GM19468 (cell line): Measurements from ENCODE around the gene ZDHHC11.
"Not testable (repeated sequence)": the region's sequence is repeated elsewhere in the genome, so short reads cannot be mapped to it uniquely, and the experiment has no call there.

Experiments used
- ATAC-seq: cut with Tn5 transposase; IDR thresholded peaks from one replicate; pipeline ENCODE4 v1.9.1; 2021; ENCODE audit warnings: mild to moderate bottlenecking, moderate library complexity, moderate number of reproducible peaks; ENCODE audit not compliant: unreplicated experiment; ENCODE audit errors: extremely low read depth

ZDHHC11 gene

DNA sequence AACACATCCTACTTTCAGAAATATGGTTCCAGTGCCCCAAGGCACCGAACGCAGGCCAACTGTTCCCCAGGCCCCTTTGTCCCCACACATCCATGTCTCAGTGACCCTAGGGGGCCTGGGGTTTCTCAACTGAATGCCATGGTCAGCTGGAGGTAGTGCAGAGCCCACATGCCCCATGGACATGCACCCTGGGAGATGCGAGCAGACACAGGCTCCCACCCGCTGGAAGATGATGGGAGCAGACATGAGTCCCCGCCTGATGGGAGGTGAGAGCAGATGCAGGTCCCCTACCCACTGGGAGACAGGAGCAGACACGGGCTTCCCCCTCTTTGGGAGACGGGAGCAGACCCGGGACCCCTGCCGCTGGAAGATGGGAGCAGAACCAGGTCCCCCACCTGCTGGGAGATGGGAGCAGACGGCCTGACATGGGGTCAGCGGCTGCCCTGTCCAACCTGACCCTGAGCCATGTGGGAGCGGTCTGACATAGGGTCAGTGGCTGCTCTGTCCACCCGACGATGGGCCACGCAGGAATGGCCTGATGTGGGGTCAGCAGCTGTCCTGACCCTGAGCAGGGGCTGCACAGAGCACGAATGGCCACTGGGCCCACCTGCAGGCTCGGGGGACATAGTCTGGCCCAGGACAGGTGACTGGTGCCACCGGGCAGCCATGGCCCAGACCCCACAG is 84.7 kb downstream of the ZDHHC11 start:
- no peak for ATAC-seq

DNA sequence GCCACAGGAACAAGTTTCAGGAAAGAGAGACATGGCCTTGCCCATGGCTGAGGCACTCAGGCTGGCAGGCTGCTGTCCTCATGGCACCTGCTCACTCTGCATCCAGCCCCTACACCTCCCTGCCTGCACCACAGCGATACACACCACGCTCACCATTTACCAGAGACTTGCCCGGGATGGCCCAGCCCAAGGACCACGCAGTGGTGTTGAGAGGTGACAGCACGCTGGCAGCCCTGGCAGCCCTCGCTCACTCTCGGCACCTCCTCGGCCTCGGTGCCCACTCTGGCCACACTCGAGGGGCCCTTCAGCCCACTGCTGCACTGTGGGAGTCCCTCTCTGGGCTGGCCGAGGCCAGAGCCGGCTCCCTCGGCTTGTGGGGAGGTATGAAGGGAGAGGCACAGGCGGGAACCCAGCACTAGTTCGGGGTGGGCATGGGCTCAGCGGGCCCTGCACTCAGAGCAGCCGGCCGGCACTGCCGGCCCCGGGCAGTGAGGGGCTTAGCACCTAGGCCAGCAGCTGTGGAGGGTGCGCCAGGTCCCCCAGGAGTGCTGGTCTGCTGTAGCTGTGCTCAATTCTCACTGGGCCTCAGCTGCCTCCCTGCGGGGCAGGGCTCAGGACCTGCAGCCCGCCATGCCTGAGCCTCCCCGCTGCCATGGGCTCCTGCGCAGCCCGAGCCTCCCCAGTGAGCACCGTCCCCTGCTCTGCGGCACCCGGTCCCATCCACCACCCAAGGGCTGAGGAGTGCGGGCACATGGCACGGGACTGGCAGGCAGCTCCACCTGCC is 86.6 kb downstream of the ZDHHC11 start:
- ATAC-seq: no peak

DNA sequence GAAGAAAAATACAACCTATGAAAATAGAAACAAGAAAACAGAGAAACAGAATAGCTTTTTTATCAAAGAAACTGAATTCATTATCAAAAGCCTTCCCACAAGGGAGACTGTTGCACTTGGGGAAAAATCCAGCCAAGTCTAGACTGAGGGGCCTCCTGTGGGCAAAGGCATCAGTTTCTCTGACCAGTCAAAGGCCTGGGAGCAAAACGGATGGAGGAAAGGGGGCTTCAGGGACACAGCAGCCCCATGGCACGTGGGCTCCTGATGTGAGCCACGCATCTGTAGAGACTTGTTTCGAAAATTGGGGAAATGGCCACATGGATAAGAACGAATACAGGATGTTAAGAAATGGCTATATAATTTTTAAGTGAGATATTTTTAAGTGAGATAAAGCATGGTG is 87.4 kb downstream of the ZDHHC11 start:
- ATAC-seq: no peak

DNA sequence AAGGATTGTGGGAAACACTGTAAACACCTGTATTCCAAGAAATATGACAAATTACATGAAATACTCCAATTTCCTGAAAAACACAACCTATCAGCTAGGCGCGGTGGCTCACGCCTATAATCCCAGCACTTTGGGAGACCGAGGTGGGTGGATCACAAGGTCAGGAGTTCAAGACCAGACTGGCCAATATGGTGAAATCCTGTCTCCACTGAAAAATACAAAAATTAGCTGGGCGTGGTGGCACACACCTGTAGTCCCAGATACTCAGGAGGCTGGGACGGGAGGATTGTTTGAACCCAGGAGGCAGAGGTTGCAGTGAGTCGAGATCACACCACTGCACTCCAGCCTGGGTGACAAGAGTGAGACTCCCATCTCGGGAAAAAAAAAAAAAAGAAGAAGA is 87.8 kb downstream of the ZDHHC11 start:
- ATAC-seq: not testable (repeated sequence)

DNA sequence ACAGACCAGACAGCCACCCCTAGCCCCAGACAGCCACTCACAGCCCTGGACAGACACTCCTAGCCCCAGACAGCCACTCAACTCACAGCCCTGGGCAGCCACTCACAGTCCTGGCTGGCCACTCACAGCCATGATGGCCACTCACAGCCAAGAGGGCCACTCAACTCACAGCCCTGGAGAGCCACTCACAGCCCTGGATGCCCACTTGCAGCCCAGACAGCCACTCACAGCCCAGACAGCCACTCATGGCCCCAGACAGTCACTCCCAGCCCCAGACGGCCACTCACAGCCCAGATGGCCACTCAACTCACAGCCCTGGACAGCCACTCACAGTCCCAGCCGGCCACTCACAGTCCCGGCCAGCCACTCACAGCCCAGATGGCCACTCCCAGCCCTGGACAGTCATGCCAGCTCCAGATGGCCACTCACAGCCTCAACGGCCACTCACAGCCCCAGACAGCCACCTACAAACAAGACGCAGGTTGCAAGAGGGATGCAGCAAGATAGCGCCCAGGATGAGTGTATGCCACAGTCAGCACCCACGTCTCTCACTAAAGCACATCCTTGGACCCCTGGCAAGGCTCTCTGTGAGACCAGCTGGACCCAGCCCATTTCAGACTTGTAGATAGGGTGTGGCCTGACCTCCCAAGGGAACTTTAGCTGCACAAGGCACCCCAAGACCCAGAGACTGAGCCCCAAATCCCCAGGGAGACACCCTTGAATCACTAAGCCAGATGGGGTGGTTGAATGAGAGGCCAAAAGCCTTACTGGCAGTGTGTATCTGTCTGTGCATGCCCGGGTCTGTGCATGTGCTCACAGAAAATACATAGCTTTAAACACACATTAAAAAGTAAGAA is 88.7 kb downstream of the ZDHHC11 start:
- ATAC-seq: no peak

DNA sequence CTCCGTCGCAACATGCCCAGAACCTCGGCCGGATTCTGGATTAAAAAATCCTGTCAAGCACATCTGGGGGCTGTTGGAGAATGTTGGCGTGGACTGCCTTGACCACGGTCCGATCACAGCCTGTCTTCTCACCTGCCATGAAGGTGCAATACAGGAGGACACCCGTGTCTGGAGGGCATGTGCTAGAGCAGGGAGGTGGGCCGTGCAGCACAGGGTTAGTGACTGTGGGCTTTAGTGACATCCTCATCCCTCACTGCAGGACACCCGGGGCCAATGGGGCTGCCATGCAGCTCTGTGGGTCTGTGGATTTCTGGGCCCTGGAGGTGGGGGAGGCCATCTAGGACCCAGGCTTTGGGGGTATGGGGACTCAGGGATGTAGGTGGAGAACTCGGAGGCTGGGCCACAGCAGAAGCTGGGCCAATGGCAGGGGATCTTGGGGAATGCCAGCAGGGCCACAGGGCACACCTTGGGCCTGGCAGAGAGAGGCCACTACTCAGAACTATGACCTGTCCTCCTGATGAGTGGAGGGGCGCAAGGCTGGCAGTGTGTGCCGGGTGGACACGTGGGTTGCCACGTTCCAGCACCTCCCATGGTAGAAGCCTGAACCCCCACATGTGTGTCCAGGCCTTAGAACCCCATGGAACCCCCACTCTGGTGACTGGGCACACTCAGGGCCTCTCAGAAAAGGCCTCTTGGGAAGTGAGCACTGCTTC is 89.6 kb downstream of the ZDHHC11 start:
- no peak for ATAC-seq

DNA sequence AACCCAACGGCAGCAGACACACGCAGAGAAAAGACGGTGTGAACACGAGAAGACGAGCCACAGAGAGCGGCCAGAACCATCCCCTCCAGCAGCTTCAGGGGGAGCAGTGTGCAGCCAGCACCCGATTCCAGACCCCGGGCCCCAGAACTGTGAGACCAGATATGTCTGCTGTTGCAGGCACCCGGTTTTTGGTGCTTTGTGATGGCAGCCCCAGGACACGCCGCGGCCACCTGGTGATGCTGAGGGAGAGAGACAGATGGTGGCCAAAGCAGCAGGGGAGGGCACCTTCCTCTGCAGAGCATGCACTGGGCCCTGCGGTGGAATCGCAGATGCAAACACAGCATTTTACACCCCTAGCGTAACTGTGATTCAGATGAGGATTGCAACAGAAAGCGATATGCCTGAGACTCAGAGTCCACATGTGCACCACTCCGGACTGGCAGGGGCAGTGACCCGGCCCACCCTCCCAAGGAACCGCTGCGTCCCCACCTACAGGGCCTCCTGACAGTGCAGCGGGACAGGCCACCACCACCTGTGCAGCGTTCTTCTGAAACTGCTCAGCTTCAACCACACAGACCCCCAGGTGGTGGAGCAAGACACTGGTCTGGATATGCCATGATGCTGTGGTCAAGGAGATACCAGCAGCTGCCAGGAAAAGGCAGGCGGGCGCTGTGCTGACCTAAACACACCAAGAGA is 90.3 kb downstream of the ZDHHC11 start:
- no peak for ATAC-seq

DNA sequence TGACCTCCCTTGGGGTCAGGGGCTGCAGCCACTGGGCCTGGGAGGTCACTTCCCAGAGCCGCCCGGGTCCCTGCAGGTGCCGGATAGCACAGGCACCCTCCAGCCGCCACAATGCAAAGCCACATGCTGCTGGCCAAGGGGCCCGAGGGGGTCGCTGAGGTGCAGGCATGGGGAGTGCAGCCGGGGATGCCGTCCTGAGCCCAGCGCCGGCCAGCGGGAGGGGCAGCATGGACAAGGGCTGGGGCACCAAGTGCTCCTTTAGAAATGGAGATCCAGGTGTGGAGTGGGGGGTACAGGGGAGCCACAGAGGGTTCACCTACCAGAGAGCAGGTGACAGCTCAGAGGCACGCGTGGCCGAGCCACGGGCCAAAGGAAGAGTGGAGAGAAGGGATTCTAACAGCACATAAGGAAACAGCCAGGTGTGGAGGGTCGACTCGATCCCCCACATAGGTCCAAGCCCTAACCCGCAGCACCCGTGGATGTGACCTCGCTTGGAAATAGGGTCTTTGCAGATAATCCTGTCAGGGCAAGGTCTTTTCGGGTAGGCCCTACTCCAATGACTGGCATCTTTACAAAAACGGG is 90.9 kb downstream of the ZDHHC11 start:
- ATAC-seq: no peak

DNA sequence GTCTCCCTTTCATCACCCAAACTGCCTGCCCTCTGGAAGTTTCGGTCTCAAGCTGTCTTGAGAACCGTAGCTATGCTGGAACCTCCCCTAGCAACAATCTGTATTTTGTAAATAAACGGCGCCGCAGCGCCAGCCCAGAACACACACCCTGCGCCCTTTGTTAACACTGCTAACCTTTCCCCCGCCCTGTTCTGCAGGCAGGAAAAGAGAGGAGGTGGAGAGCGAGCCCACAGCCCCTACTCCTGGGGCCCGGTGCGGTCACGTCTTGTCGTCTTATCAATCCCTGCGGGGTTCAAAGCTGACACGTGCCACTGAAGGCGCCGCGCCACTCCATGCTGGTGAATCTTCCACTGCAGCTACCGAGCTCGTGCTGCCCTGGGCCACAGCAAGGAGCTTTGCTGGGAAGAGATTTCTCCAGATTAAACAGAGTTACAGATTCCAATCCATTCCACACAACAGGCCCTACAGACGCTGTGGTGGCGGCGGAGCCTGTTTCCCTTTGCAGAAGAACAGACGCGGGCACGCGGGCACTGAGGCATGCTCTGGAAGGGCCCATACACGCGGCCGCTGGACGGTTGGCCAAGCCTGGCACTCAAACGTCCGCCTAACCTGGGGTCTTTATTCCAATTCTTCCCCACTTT is 91.6 kb downstream of the ZDHHC11 start:
- ATAC-seq: no peak

DNA sequence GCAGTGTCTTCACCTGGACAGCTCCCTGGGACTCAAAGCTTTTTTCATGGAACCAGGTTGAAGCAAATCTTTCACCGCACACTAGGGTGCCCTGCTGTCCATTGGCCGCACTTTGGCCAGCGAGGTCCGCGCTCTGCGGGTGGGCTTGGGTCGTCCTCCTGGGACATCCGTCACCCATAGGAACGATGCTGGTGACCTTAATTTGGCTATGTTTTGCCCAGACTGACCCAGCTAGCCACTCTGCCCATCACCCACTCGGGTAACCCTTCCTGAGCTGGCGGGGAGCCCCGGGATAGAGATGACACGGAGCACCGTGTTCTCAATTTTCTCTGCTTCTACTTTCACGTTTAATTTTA is 92.1 kb downstream of the ZDHHC11 start:
- ATAC-seq: no peak

DNA sequence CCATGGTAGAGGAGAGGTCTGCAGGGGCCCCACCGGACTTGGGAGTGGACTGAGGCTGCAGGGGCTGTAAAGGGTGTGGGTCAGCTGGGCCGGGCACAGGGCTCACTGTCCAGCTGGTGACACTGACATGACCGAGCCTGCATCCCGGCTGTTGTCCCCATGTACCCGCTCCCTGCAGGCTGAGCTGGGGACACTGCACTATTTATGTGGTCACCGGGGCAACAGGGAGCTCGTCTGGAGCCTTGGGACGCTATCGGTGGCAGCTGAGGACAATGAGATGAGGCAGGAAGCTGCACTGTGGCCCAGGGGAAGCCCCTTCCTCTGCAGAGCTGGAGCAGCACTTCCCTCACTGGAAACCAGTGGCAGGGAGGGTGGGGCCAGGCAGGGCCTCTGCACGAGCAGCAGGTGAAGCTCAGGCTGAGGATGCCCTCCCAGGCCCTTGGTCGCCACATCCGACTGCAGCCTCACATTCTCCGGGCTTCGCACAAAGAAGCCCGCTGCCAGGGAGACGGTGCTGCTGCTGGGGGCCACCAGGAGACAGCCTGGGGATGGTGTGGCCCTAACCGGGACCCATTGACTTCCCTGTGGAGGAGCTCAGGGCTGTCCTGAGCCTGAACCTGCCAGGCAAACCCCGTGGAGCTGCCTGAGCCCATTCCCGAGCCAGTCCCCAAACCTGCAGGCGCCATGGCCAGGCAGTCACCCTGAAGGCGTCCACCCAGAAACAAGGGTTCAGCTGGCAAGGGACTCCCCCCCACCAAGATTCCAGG is 92.7 kb downstream of the ZDHHC11 start:
- no peak for ATAC-seq

DNA sequence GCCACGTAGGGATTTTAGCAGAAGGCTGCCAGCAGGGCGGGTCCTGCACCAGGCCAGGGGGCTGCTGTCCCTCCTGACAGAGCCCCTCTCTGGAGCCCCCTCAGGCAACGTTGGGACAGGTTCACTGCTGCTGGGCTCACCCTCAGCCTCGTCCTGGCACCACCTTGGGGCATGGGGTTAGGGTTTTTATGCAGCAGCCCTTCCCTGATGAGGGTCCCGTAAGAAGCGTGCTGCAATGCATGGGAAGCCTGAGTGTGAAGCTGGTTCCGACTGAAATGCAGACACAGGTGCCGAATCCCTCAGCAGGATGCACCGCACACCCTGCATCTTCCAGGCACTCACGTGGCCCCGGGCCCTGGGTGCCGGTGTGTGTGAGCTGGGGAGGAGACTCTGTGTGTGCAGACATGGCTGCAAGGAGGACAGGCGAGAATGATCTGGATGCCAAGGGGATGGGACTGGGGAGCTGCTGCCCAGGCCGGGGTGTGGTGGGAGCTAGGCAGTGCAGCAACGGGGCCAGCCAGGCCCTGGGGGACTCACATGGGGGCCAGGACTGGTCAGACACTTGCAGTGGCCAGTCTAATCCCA is 93.3 kb downstream of the ZDHHC11 start:
- no peak for ATAC-seq

DNA sequence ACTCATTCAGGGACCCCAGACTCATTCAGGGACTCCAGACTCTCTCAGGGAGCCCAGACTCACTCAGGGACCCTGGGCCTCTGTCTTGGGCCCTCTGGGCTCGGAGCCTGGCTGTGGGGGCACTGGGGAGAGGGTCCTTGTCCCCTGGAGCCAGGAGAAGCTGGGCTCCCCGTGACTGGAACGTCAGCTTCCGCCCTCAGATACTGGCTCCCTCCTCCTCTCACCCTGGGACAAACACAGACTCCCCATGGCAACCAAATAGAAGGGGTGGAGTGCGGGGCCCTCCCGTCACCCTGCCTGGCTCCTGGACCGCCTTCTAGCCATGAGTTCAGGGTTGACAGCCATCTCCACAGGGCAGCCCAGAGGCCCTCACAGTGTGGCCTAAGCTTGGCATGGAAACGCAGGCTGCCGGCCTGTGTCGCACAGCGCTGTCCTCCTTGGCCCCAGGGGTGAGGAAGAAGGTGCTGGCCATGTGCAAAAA is 93.9 kb downstream of the ZDHHC11 start:
- no peak for ATAC-seq

DNA sequence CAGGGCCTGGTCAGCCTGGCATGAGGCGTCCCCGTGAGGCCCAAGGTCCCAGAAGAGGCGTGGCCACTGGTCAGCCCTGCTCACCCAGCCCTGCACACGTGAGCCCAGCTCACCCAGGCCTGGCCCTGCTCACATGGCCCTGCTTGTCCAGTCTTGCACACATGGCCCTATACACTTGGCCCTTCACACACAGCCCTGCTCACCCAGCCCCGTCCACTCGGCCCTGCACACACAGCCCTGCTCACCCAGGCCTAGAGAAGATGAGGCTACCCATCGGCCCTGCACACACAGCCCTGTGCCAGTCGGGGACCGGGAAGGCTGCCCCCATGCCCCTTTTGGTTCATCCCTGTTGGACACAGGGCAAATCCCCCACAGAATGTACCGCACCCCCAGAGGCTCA is 94.6 kb downstream of the ZDHHC11 start:
- ATAC-seq: no peak

DNA sequence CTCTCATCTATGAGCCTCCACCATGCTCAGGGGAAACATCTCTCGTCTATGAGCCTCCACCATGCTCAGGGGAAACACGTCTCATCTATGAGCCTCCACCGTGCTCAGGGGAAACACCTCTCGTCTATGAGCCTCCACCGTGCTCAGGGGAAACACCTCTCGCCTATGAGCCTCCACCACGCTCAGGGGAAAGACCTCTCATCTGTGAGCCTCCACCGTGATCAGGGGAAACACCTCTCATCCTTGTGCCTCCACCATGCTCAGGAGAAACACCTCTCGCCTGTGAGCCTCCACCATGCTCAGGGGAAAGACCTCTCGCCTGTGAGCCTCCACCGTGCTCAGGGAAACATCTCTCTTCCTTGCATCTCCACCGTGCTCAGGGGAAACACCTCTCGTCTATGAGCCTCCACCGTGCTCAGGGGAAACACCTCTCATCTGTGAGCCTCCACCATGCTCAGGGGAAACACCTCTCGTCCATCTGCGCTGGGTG is 96.6 kb downstream of the ZDHHC11 start:
- not testable (repeated sequence) for ATAC-seq

DNA sequence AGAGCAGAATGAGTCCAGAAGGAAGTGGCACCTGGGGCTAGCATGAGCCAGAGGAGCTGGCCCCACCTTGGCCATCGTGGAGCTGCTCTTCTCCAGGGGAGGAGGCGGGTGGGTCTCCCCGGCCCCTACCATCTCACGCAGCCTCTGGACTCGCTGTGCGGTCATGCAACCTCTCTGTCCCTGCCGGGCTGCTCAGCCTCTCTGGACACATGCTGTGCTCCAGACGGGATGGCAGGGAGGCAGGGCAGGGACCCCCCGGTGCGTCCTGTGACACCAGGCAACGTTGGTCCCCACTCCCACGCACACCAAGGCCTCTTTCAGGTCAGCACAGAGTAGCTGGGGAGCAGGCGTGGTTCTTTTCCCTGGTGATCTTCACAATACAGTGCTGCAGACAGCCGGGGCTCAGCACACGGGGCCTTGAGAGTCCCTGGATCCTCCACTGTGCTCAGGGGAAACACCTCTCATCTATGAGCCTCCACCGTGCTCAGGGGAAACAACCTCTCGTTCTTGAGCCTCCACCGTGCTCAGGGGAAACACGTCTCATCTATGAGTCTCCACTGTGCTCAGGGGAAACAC is 97.1 kb downstream of the ZDHHC11 start:
- ATAC-seq: not testable (repeated sequence)

DNA sequence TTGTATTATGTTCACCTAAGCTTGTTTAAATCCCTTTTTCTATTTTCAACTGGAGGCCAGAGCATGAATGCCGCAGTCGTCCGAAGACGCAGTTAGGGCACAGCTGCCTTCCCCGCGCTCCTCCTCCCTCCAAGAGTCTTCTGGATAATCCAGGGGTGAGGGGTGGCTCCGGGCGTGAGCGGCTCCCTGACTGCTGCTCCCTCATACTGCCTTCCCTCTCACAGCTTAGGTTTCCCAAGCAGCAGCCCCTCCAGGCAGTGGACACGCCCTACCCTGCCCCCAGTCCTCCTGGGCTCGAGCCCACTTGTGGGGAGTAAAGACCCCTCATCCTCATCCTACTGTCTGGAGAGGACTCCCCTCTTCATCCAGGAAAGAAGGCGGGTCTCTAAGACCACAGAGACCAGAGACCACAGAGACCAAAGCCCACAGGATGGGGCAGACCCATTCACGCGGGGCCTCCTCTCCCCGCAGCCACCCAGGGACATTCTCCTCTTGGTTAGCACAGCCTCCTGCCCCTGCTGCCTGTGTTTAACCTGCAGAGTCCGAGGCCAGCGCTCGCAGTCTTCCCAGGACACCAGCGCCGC is 98.2 kb downstream of the ZDHHC11 start:
- not testable (repeated sequence) for ATAC-seq
